Suprapubic skin (tissue), 4 donors: Measurements from ENCODE around the gene BCAN.

ENCODE experiments used
- EP300 ChIP-seq: sonication (generic); formaldehyde crosslinking; IDR thresholded peaks from one replicate; pipeline ENCODE4 v1.6.1; 2017; ENCODE audit warnings: antibody characterized with exemption
- POLR2A ChIP-seq, 2 donors: fragments of 450-650 bp; IDR thresholded peaks; one replicate each; pipeline ENCODE4 v1.6.1; 2017; ENCODE audit warnings: antibody characterized with exemption in 2 of 2, mild to moderate bottlenecking in 2 of 2, moderate library complexity in 2 of 2
- POLR2AphosphoS5 ChIP-seq, 3 donors: sonication (generic); formaldehyde crosslinking; IDR thresholded peaks; one replicate each; pipeline ENCODE4 v1.6.1; 2017; ENCODE audit warnings: antibody characterized with exemption in 3 of 3
- TF ChIP-seq, protein P1 (sequence below), 2 donors: fragments of 200-600 bp in 1 of 2; fragments of 450-650 bp in 1 of 2; sonication (generic) in 1 of 2; IDR thresholded peaks; one replicate each; pipeline ENCODE4 v1.5.1; 2016 to 2019; ENCODE audit warnings: antibody characterized with exemption in 2 of 2, mild to moderate bottlenecking in 1 of 2, moderate library complexity in 1 of 2

DNA sequence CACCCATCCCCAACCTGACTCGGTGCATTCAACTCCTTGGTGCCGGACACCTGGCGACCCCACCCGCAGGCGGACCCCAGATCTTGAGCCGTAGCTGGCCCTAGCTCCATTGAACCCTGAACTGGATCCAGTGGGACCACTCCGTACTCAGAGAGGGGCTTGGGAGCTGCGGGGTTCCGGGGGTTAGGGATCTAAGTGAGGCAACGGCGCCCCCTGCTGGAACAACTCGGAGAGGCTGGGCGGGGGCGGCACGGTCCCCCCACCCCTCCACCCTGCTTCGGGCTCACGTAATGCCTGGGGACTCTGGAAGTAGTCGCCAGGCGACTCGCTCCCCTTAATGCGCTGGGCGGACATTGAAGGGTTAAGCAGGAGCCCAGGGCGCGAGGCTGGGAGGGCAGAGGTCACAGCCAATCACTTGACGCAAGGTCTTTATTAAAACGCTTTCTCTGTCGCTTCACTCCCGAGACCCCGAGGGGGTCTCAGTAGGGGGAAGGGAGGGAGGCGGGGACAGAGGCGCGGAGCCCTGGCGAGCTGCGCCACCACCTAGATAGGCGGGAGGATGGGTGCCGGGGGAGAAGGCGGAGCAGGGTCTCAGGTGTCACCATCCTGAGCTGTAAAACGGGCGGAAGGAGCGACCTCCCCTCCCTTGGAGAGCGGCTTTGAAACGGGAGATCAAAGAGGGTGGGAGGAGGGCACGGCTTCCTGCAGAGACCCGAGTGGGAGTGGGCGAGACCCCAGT is 64.2 kb downstream of the BCAN start:
- TF ChIP-seq POLR2AphosphoS5 (IDR thresholded peaks at IDR 0.05) (no peak), POLR2A (IDR thresholded peaks at IDR 0.05) (no peak), EP300 (no peak)
- TF ChIP-seq, protein P1, sequence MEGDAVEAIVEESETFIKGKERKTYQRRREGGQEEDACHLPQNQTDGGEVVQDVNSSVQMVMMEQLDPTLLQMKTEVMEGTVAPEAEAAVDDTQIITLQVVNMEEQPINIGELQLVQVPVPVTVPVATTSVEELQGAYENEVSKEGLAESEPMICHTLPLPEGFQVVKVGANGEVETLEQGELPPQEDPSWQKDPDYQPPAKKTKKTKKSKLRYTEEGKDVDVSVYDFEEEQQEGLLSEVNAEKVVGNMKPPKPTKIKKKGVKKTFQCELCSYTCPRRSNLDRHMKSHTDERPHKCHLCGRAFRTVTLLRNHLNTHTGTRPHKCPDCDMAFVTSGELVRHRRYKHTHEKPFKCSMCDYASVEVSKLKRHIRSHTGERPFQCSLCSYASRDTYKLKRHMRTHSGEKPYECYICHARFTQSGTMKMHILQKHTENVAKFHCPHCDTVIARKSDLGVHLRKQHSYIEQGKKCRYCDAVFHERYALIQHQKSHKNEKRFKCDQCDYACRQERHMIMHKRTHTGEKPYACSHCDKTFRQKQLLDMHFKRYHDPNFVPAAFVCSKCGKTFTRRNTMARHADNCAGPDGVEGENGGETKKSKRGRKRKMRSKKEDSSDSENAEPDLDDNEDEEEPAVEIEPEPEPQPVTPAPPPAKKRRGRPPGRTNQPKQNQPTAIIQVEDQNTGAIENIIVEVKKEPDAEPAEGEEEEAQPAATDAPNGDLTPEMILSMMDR (IDR thresholded peaks at IDR 0.05): peak; percentile 78 to 83
